HG02885 (cell line): ENCODE measurements around the gene JAKMIP1.

Source experiments
- ATAC-seq: cut with Tn5 transposase; IDR thresholded peaks from one replicate; pipeline ENCODE4 v1.9.1; 2021; ENCODE audit warnings: mild to moderate bottlenecking; ENCODE audit not compliant: unreplicated experiment, poor library complexity

JAKMIP1 gene

DNA sequence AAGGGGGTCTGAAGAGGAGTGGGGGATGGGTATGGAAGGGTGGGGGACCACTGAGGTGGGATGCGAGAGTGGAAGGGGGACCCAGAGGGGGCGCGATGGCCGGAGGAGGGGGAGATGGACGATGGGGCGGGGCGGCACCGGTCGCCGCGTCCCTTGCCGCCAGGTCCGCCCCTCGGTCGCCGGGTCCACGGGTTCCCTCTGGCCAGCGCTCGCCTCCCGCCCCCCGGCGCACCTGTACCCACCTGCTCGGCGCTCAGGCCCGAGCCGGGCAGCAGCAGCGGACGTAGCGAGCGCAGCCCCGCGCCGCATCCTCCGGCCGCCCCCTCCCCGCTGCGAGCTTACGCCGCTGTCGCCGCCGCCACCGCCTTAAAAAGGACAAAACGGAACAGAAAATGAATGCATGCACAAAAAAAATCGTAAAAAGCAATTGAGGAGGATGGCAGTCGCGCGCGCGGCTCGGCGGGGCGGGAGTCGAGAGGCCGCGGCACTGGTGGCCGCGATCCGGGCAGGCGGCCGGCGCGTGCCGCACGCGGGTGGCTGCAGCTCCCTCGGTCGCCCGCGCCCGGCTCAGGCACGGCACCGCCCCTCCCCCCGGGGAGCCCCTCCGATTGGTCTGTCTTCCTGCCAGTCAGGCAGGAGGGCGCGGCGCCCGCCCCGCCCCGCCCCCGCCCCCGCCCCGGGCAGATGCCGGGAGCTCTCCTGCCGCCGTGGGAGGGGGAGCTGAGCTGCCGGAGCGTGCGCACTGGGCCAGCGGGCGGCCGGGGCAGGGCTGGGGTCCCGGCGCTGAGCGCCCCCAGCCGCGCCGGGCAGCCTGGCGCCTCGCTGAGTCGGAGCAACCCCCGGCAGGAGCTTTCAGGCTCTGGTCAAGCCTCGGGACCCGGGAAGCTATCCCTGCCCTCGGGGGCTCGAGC, at the start of gene JAKMIP1:
JAKMIP1 (minus strand) TSS at position 539 of the 911 bp plus-strand sequence. CDS start 87,699 bp downstream, outside the sequence.
- ATAC-seq, result peak; percentile 82

DNA sequence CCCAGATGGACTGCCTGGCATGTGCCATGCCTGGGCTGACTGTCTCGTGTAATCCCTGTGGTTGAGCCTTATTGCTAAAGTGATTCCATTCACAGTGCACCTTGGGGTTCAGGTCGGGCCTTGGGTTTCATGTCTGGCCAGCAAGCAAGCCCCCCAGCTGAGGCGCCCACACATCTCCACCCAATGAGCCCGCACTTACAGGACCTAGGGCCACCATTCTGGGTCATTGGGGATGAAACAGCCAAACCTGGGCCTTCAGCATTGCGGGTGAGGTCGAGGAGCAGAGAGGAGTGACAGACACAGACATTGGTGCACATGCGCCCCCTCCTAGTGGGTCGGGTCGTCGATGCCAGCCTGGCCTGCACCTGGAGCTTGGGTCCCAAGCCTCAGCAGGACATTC, 48.0 kb upstream of the JAKMIP1 start:
- ATAC-seq, result no peak

DNA sequence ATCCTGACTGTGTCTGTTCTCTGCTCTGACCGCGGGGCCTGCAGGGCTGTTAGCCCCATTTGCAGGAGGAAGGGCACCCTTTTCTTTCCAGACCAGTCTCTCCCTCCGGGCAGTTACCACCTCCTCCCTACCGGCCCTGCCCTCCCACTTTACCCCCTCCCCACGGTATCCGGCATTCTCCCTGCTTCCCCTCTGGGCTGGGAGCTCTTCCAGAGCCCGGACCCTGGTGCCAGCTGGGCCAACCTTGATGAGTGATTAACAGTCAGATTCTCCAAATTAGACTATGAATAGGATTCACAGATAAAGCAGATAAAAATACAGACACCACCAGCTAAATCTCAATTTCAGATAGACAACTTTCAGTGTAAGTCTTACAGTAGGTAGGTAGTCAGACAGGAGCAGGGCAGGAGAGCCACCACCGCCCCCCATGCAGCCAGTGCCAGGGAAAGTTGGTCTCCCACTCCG, 45.9 kb upstream of the JAKMIP1 start:
- ATAC-seq, result no peak

DNA sequence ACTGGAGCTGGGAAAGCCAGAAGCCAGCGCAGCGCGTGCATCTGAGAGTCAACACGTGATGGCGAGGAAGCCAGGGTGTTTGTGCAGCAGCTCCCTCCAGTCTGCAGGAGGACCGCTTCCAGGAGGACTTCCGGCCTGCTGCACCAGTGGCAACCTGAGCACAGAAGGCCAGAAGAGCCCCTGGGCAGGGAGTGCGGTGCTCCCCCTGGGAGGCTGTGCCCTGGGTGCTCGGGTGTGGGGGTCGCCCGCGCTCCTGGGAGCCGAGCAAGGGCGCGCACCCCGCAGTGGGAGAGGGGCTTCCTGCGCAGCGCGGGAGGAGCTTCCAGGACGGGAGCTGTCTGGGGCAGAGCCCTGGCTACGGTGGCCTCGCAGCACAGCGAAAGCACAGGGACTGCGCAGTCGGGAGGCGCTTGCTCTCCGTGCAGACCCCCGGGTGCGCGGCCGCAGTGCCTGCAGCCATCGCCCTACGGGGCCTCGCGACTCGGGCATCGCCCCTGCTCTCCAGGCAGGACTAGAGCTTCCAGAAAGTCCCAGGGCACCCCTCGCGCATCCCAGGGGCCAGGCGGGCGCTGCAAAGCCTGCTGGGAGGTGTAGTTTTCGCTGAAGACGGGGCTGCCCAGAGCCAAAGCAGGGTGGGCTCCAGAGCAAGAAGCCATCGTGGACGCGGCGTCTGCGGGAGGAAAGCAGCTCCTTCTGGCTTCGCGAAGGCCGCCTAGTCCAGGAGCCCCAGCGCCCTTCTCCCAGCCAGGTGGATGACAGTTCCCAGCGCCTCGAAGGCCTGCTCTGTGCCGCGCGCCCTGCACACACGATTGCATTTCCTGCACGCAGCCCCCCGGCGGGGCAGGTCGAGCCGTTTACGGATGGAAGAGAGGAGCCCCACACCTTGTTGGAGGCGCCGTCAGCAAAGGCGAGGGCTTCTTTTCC, 45.2 kb upstream of the JAKMIP1 start:
- ATAC-seq, result no peak

DNA sequence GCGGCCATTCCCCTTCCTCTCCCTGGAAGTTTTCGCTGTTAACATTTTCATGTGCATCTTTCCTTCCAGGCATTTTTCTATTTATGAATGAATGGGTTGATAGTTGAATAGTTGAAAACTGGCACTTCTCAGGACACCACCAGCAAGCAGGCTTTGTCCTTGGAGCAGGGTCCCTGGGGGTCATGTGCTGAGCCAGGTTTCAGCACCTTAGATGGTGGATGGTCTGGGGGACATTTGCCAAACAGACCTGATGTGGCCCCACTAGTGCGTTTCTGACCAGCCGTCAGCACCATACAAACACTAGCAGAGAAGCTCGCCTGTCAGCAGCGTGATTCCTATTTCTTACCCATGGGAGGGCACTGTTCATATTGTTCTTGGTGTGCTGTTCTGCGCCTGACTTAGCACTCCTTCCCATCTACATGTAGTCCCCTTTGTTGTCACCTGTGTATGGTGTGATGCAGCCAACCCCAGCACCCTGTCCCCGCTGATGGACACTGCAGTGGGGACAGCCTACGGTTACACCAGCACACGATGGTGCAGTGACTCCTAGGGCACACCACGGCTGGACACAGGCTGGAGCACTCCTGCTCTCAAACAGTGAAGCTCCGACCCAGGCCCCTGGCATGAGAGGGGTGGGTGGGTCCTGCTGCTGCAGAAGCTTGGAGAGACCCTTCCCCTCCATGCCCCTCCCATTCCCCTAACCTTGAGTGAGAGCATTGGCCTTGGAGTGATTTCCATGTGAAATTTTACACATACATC, 42.1 kb upstream of the JAKMIP1 start:
- no peak for ATAC-seq

DNA sequence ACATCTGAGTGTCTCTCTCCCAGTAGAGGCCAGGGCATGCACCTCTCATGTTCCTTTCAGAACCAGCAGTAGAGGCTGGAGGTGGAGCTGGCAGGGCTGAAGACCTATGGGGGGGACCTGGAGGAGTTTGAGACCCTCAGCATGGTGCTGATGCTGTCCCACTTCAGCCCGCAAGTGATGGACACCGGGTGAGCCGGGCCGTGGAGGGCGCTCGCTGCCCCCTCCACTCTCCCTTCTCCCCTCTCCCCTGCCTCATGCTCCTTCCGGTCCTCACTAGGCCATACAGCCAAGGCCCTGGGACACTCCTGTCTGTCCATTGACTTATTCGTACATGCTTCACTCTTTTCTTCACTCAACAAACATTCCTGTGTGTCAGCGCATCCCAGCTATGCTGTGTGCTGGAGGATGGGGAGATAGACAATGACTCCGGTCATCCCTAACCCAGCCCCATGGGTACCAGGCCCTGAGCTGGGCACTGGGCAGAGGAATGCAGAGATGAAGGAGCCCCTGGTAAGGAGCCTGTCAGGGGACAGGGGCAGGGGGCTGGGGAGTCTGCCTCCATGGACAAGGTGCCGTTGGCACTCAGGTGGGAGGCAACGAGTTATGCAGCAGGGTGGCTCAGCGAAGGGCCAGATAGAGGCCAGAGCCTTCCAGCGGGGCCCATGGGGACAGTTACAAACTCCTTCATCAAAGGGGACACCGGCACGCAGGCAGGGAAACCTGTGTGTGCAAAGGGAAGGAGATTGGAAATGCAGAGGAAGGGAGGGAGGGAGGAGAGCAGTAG, 40.9 kb upstream of the JAKMIP1 start:
- ATAC-seq, result no peak

DNA sequence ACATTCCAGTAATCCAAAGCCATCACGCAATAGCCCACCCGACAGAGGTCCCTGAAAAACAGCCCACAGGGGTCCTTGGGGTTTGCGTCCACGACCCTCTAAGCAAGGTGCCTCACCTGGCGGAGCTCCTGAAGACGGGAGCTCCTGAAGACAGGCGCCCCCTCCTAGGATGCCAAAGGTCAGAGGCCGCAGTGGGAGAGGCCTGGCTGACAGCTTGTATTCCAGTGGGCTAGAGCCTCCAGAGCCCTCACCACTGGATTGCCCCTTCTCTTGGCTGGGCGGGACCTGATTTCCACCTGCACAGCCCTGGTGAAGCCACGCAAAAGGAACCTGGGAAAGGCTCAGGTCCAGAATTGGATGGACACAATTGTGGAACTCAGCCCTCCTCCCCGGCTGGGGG, 39.6 kb upstream of the JAKMIP1 start:
- no peak for ATAC-seq

DNA sequence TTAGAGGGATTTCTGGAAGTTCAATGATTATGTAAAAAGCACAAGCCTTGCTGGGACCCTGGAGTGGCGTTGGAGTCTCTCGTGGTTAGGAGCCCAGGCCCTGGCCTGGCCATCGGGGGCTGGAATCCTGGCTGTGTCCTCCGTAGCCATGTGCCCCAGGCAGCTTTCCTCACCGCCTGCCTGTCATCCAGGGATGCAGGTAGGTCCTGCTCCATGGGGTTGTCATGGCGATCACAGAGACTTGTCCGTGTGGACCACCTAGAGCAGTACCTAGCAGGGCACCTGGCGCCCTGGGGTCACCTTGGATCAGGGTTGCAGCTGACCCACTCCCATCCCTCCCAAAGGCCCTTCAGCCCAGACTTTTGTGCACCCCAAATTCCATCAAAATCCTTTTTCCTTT, 39.1 kb upstream of the JAKMIP1 start:
- ATAC-seq, result no peak

DNA sequence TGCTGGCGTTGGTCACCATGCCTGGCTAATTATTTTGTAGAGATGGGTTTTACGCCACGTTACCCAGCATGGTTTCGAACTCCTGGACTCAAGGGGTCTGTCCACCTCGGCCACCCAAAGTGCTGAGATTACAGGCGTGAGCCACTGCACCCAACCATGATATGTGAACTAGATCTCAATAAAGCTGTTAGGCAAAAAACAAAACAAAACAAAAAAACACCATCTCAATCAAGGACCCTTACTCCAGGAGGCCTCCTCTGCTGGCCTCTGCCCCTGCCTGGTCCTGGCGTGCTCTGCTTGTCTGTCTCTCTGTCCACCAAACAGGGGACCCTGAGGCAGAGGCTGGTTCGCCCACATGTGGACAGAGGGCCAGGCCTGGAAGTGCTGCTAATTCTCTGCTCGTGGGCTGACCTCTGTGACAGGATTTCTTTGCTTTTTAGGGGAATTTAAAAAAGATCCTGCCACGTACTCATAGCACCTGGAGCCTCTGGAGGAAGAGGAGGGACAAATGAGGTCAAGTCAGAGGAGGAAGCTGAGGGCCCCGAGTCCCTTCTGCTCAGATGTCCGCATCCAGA, 36.6 kb upstream of the JAKMIP1 start:
- no peak for ATAC-seq

DNA sequence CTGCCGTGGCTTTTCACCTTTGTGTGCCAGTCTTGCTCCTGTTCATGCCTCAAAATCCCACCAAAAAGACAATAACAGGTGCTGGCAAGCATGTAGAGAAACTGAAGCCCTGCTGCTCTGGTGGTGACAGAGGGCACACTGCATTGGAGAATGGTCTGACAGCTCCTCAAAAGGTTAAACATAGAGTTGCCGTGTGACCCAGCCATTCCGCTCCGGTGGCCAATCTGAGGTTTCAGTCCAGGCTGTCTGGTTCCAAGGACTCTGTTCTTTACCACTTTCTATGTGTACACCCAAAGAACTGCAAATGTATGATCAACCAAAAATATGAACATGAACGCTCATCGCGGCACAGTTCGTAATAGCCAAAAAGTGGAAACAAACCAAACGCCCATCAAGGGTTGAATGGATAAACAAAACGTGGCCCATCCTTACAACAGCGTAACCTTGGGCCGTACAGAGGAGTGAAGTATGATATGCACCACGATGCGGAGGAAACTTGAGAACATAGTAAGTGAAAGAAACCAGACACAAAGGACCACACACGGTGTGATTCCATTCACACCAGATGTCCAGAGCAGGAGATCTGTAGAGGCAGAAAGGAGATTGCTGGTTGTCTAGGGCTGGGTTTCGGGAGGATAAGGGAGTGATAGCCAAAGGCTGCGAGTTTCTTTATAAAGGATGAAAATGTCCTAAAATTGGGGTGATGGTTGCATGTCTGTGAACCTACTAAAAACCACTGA, 35.7 kb upstream of the JAKMIP1 start:
- ATAC-seq, result no peak

DNA sequence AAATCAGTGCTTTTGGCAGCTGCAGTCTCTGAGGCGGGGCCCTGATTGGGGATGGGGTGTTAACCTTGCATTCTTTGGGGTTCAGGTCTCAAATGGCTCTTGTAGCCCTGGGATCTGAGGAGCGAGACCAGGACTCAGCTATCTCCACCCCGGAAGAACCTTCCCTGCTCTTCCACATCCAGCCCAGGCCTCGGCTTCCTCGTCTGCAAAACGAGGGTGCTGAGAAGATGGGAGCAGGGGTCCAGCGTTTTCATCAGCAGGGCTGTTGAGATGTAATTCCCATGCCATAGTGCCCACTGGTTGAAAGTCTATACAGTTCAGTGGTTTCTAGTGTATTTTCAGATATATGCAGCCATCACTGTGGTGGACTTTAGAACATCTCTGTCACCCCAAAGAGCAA, 34.7 kb upstream of the JAKMIP1 start:
- no peak for ATAC-seq

DNA sequence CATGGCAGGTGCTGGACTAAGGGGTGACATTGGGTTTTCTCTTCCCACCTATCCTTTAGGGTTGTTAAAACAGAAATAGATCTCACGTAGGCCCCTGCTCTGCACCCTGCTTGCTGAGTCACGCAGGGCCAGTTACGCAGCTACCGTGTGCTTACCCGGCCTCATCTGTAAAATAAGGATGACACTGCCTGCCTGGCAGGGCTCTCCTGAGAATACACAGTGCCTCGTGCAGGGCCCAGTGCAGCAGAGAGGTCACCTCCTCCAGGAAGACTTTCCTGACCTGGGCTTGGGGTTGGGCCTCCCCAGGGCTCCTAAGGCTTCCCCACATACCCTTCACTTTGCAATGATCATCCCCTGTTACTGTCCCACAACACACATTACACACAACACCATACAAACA, 33.6 kb upstream of the JAKMIP1 start:
- ATAC-seq, result no peak

DNA sequence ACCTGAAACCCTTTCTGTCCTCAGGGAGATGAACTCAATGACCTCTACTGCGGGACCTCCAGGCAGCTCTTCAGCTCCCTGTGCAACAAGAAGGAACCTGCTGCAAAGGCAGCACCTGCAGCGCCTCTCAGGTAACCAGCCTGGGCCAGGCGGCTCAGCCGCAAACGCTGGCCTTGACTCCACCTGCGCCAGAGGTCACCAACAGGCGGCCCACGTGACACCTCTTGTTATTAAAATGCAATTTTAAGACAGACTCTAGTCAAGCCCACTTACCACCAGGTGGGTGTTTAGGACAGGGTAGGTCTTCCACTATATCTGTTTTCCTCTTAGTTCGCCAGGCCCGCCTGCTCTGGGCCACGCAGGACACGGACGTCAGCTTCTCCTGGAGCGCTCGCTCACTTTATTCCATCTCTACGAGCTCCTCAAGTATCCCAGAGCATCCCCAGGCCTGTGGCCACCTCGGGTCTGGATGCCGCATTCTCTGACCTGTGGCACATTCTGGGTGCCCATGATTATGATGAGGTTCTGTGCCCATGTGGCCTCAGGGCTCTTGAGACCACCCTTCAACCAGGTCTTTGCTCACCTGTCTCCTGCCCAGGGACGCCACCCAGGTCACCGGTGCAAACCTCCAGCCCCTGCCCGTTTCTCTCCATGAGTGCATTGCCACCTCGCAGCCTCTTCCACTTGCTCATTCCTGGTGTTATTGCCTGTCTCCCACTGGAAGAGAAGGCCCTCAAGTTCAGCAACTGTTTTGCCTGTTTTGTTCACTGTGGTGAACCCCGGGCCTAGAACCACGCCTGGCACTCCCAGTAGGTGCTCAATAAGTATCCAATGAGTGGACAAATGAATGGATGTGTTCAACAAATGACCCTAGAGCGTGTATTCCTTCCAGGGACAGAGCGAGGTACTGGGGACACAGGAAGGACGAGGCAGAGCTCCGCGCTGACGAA, 32.8 kb upstream of the JAKMIP1 start:
- no peak for ATAC-seq

DNA sequence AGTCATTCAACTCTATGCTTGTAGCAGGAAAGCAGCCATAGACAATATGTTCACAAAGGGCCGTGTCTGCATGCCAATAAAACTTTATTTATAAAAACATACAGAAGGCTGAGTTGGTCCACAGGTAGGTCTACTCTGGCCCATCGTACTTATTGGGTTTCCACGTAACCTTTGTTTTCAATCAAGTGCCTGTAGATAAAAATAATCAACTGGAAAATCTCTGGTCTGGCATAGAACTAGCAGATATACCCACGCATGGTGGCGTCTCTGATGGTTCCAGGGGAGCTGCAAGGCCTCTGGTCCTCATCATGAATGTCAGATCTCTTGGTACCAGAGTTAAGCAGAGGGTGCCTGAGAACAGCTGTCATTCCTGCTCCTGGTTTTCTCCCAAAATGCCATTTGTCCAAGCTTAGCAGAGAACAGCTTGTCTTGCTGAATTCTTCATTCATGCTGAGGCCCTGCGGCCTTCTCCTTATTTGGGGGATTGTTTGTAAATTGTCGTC, 31.4 kb upstream of the JAKMIP1 start:
- no peak for ATAC-seq

DNA sequence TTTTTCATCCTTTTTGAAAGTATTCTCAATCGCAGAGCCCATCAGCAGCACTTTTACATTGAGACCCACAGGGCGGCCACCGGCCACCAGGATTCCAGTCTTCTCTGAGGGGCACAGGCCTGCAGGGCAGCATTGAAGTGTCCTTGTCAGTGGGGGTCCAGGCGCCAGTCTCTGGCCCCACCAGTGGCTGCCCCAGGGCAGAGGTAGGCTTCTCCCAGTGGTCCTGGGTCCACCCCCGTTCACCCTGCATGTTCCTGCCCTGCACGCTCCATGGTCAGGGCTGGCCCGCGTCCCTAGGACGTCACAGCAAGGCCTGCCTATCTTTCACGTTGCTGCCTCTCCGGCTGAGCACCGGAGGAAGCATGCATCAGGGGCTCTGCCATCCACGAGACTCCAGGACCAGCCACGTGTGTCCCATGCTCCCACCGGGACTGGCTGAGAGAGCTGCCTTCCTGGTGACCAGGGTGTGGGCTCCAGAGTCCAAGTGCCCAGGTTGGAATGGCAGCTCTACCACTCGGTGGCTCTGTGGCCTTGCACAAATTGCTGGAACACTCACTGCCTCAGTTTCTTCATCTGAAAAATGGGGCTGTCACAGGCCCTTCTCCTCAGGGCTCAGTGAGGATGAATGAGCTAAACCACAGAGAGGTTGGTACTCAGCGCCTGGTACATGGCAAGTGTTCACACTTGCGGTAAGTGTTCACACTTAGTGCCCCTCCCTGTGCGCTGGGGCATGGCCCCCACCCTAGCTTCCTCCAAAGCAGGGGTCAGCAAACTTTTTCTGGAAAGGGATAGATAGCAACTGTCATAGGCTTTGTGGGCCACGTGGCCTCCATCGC, 30.7 kb upstream of the JAKMIP1 start:
- no peak for ATAC-seq

DNA sequence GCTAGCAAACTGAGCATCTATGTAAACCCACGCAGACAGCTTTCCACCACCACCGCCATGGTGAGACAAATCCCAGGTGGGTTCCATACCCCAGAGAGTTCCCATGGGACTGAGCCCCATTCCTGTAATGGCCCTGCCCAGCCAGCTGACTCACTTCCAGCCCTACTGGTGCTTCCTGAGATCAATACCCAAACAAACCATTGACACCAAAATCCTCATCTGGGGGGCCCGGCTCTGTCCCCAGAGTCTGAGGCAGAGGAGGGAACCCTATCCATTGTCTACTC, 30.1 kb upstream of the JAKMIP1 start:
- ATAC-seq, result no peak
